K562 (cell line): ENCODE data around the gene AMZ1.
"Not testable (repeated sequence)": the region's sequence is repeated elsewhere in the genome, so short reads cannot be mapped to it uniquely, and the experiment has no call there.

Experiments used
- CTCF ChIP-seq, 3 experiments: IDR thresholded peaks in 2 of 3; conservative IDR thresholded peaks in 1 of 3; 2 replicates each; pipeline ENCODE4 v1.5.1; 2011 to 2012; ENCODE audit warnings: low read length in 3 of 3, mild to moderate bottlenecking in 3 of 3, control low read depth in 2 of 3, improper control_type of control experiment in 1 of 3, inconsistent platforms in 1 of 3, low read depth in 1 of 3, mixed read lengths in 1 of 3, moderate library complexity in 1 of 3; ENCODE audit not compliant: insufficient read depth in 2 of 3
- CUX1 ChIP-seq: fragments of 200-800 bp; sonication (Bioruptor generic); IDR thresholded peaks from 2 replicates; pipeline ENCODE4 v1.6.1; 2016; ENCODE audit warnings: missing genetic modification characterization, missing compliant biosample characterization
- ZNF407 ChIP-seq: fragments of 450-650 bp; IDR thresholded peaks from 2 replicates; pipeline ENCODE4 v1.6.1; 2016; ENCODE audit warnings: low read depth

- TF ChIP-seq CUX1; CTCF (IDR thresholded peaks at IDR 0.05 in 2 of 3, conservative IDR thresholded peaks at IDR 0.05 in 1 of 3; ENCODE audit: insufficient read depth in 2 of 3, low read depth in 1 of 3, low read length in 3 of 3); ZNF407: not testable (repeated sequence)
Measured at GRCh38 chr7:2678454-2678853, 9.5 kb upstream of the AMZ1 start.
